Measurements from ENCODE around the gene INSYN1.
A peak's percentile ranks its signal among the peaks of the same experiment; 100 is the strongest.

DNA sequence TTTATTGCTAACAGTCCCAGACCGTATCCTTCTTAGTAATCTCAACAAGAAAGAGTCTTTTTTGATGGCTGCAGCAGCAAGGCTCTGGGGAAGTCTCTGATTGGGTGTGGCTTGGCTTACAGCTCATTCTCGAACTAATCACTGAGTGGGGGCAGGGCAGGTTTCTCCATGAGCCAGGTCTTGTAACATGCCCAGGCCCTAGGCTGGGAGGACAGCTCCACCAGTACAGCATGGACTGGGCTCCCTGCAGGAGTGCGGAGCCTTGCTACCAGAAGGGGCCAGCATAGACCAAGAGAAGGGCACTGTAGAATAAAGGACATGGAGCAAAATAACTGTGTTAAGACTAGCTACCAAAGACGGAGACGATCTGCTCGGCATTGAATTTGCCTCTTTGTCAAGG is 61.8 kb downstream of the INSYN1 start:
- TF ChIP-seq, protein P1, sequence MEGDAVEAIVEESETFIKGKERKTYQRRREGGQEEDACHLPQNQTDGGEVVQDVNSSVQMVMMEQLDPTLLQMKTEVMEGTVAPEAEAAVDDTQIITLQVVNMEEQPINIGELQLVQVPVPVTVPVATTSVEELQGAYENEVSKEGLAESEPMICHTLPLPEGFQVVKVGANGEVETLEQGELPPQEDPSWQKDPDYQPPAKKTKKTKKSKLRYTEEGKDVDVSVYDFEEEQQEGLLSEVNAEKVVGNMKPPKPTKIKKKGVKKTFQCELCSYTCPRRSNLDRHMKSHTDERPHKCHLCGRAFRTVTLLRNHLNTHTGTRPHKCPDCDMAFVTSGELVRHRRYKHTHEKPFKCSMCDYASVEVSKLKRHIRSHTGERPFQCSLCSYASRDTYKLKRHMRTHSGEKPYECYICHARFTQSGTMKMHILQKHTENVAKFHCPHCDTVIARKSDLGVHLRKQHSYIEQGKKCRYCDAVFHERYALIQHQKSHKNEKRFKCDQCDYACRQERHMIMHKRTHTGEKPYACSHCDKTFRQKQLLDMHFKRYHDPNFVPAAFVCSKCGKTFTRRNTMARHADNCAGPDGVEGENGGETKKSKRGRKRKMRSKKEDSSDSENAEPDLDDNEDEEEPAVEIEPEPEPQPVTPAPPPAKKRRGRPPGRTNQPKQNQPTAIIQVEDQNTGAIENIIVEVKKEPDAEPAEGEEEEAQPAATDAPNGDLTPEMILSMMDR (conservative IDR thresholded peaks at IDR 0.05 in 1 of 2, IDR thresholded peaks at IDR 0.05 in 1 of 2; ENCODE audit: extremely low read depth in 1 of 2, insufficient read depth in 1 of 2, low read depth in 1 of 2, low read length in 2 of 2) = peak in 1 of 2 donors; percentile 21
- no peak for TF ChIP-seq EZH2 (IDR thresholded peaks at IDR 0.05; ENCODE audit: borderline replicate concordance, low read length)
